Osteoblast (primary cell): ENCODE data around the gene NOL9. TPM values are rescaled to one million over a fixed set of nuclear protein-coding genes. Genes with fewer than 3 reads are reported as not detected.

Experiments
- DNase-seq: peaks from one replicate; pipeline ENCODE4 v3.0.0; 2011; ENCODE audit warnings: low spot score, mixed read lengths; ENCODE audit not compliant: insufficient read length; ENCODE audit errors: missing footprints
- H2AFZ ChIP-seq: 2 replicates; pipeline ENCODE4 v1.6.0; 2011; ENCODE audit warnings: mild to moderate bottlenecking, low read length
- H3K27ac ChIP-seq: 2 replicates; pipeline ENCODE4 v1.5.1; 2011; ENCODE audit warnings: mild to moderate bottlenecking, low read depth, low read length, moderate library complexity
- H3K27me3 ChIP-seq: 2 replicates; pipeline ENCODE4 v1.6.0; 2012; ENCODE audit warnings: mild to moderate bottlenecking, control low read depth, inconsistent platforms, low read length, moderate library complexity; ENCODE audit not compliant: insufficient read depth
- H3K36me3 ChIP-seq: 2 replicates; pipeline ENCODE4 v1.5.1; 2011; ENCODE audit warnings: mild to moderate bottlenecking, low read length, control low read depth, moderate library complexity; ENCODE audit not compliant: insufficient read depth
- H3K4me1 ChIP-seq: 2 replicates; pipeline ENCODE4 v1.5.1; 2011; ENCODE audit warnings: mild to moderate bottlenecking, low read length, control low read depth, moderate library complexity; ENCODE audit not compliant: insufficient read depth
- H3K4me2 ChIP-seq: 2 replicates; pipeline ENCODE4 v1.6.0; 2011; ENCODE audit warnings: mild to moderate bottlenecking, low read length; ENCODE audit not compliant: insufficient read depth
- H3K4me3 ChIP-seq: fragments of 200-600 bp; sonication (generic); 3 replicates; pipeline ENCODE4 v1.5.1; 2012; ENCODE audit warnings: mild to moderate bottlenecking, low read length, inconsistent platforms; ENCODE audit not compliant: insufficient read depth
- H3K79me2 ChIP-seq: 2 replicates; pipeline ENCODE4 v1.6.0; 2012; ENCODE audit warnings: mild to moderate bottlenecking, low read length, control low read depth, inconsistent platforms; ENCODE audit not compliant: insufficient read depth
- H3K9me3 ChIP-seq: 2 replicates; pipeline ENCODE4 v1.5.1; 2011; ENCODE audit warnings: low read depth, low read length, control low read depth
- H4K20me1 ChIP-seq: 2 replicates; pipeline ENCODE4 v1.6.0; 2012; ENCODE audit warnings: mild to moderate bottlenecking, low read length, control low read depth; ENCODE audit not compliant: insufficient read depth
- CTCF ChIP-seq: IDR thresholded peaks from 2 replicates; pipeline ENCODE4 v1.5.1; 2011; ENCODE audit warnings: mild to moderate bottlenecking, low read depth, low read length, moderate library complexity; ENCODE audit errors: extremely low read depth
- total RNA-seq: library from RNA; depleted of rRNA; stranded (reverse); fragments of >200 nt; gene quantifications from 2 replicates; pipeline ENCODE4 v1.2.3, GENCODE V29; 2012

Gene NOL9
- total RNA-seq, 1 donor, result 31.1 TPM

DNA sequence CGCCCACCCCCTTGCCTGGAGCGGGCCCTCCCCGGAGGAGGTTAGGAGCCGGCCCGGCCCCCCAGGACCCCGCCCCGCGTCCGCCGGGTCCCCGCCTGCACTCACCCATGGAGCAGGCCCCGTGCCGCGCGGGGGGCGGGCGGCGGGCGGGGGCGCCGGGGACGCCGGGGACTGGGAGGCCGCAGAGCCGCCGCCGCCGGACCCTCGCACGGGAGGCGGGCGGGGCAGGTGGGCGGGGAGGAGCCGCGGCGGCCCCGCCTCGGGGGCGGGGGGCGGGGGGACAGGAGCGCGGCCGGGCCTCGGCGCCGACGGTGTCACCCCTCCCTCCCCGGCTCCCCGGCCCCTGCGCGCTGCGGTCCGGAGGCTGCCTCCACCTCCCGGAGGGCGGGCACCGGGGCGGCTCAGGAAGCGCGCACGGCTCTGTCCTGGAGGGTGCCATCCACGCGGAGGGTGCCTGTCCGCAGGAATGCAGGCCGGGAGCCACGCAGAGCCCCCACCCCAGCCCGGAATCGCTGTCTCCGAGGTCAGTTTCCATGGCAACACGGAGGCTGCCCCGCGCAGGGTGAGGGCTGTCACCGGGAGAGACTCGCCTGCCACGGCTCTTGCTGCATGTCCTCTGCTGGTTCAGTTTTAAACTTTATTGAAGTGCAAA, 57.0 kb downstream of the NOL9 start:
- Histone ChIP-seq H3K9me3 (no peaks in the 10 kb centered on the region), H3K4me2 (peak overlapping the region; percentile 92), H3K36me3 (no peaks in the 10 kb centered on the region), H2AFZ (peak overlapping the region; percentile 76), H3K27ac (no peak overlapping the region), H3K4me1 (peaks cover 33% of the 10 kb centered on the region), H3K79me2 (no peaks in the 10 kb centered on the region), H3K4me3 (peak overlapping the region; percentile 79), H3K27me3 (no peaks in the 10 kb centered on the region), H4K20me1 (no peaks in the 10 kb centered on the region)
- DNase-seq, result peak; percentile 97
- TF ChIP-seq CTCF, result no peak

DNA sequence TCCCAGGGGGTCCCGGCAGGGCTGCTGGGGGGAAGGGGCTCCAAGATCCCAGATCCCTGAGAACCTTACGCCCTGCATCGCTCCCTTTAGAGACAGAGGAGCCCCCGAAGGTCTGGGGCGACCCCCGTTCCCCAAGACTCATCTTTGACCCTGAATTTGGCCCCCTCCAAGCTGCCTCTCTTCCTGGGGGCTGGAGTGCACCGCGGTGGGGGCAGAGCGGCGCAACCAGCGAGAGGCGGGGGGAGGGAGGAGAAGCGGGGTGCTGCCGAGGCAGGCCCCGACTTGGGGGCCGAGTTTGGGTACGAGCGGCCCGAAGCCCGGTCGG, 57.5 kb downstream of the NOL9 start:
- Histone ChIP-seq H3K9me3 (no peaks in the 10 kb centered on the region), H3K27me3 (no peaks in the 10 kb centered on the region), H3K79me2 (no peaks in the 10 kb centered on the region), H2AFZ (peak overlapping the region; percentile 54), H3K4me3 (peak overlapping the region; percentile 79), H3K4me2 (peak overlapping the region; percentile 86), H4K20me1 (no peaks in the 10 kb centered on the region), H3K4me1 (peaks cover 33% of the 10 kb centered on the region), H3K36me3 (no peaks in the 10 kb centered on the region), H3K27ac (no peak overlapping the region)
- DNase-seq, result no peak
- no peak for TF ChIP-seq CTCF

- Histone ChIP-seq H3K36me3 (no peaks in the 10 kb centered on the region), H3K4me2 (peak overlapping the region; percentile 86), H2AFZ (peak overlapping the region; percentile 54), H3K4me1 (peaks cover 33% of the 10 kb centered on the region), H3K27ac (no peak overlapping the region), H3K79me2 (no peaks in the 10 kb centered on the region), H3K4me3 (peak overlapping the region; percentile 79), H4K20me1 (no peaks in the 10 kb centered on the region), H3K27me3 (no peaks in the 10 kb centered on the region), H3K9me3 (no peaks in the 10 kb centered on the region)
- no peak for DNase-seq
- TF ChIP-seq CTCF, result no peak
Measured at GRCh38 chr1:6496365-6496721, 58.0 kb downstream of the NOL9 start.

DNA sequence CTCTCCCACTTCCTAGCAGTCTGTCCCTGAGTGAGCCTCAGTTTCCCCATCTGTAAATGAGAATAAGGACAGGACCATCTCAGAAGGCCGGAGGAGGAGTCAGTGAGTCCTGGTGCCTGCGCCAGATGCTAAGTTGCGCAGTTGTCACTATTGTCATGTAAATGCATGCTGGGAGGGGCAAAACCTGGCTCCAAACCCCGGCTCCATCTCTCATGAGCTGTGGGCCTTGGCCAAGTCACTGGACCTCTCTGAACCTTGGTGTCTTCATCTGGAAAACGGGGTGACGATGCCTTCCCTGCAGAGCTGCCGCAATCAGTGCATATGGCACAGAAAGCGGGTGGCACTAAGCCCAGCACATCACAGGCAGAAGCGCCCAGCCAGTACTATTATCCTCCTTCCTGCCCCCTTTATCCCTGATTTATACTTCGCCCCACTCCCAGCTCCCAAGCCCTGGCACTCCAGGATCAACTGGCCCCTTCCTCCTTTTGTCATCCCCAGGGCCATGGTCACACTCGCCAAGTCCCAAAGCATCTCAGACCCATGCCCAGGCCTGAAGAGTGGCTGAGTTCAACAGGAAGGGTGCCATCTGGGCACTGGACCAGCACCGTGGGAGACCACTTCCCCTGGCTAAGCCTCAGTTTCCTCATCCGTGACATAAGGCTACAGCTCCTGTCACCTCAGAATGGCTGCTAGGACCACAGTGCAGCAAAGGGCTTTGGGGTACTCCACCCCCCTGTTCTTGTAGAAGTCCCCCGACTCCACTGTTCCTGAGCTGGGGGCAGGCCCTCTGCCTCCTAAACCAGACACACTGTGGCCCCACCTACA, 58.6 kb downstream of the NOL9 start:
- no peak for TF ChIP-seq CTCF
- peaks cover 33% of the 10 kb centered on the region for H3K4me1 ChIP-seq

More for the DNA sequence above, 58.6 kb downstream of the NOL9 start:
- DNase-seq, result no peak
- H4K20me1 ChIP-seq, result no peaks in the 10 kb centered on the region
- no peak overlapping the region for H2AFZ ChIP-seq
- no peaks in the 10 kb centered on the region for H3K36me3 ChIP-seq
- peak overlapping the region; percentile 86 for H3K4me2 ChIP-seq
- H3K27me3 ChIP-seq, result no peaks in the 10 kb centered on the region
- H3K4me3 ChIP-seq, result peak overlapping the region; percentile 79
- no peaks in the 10 kb centered on the region for H3K9me3 ChIP-seq
- H3K79me2 ChIP-seq, result no peaks in the 10 kb centered on the region
- no peak overlapping the region for H3K27ac ChIP-seq
